Activated naive CD8-positive, alpha-beta T cell treated with anti-CD3 and anti-CD28 coated beads, Interleukin-2, amount 50 U/mL, for 24 hours (primary cell): ENCODE data around the gene CELA1.
A peak's percentile ranks its signal among the peaks of the same experiment; 100 is the strongest.
"Not testable (repeated sequence)": the region's sequence is repeated elsewhere in the genome, so short reads cannot be mapped to it uniquely, and the experiment has no call there.

Experiments used
- ATAC-seq: fragments of 150-1000 bp; cut with Tn5 transposase; one replicate; pipeline ENCODE4 v1.10.0; 2021
- DNase-seq: peaks from one replicate; pipeline ENCODE4 v3.0.0; 2021
- H3K27ac Mint-ChIP-seq: one replicate; pipeline ENCODE4 v1.8.0; 2021; ENCODE audit warnings: mild to moderate bottlenecking, mixed read lengths
- H3K27me3 Mint-ChIP-seq: one replicate; pipeline ENCODE4 v1.8.0; 2021; ENCODE audit warnings: mixed read lengths
- H3K36me3 Mint-ChIP-seq: one replicate; pipeline ENCODE4 v1.8.0; 2021; ENCODE audit warnings: low read depth, mixed read lengths
- H3K4me1 Mint-ChIP-seq: one replicate; pipeline ENCODE4 v1.8.0; 2021; ENCODE audit warnings: mixed read lengths
- H3K4me3 Mint-ChIP-seq: one replicate; pipeline ENCODE4 v1.8.0; 2021; ENCODE audit warnings: mild to moderate bottlenecking, moderate library complexity, mixed read lengths
- H3K9me3 Mint-ChIP-seq: one replicate; pipeline ENCODE4 v1.8.0; 2021; ENCODE audit warnings: mixed read lengths

The CELA1 gene

DNA sequence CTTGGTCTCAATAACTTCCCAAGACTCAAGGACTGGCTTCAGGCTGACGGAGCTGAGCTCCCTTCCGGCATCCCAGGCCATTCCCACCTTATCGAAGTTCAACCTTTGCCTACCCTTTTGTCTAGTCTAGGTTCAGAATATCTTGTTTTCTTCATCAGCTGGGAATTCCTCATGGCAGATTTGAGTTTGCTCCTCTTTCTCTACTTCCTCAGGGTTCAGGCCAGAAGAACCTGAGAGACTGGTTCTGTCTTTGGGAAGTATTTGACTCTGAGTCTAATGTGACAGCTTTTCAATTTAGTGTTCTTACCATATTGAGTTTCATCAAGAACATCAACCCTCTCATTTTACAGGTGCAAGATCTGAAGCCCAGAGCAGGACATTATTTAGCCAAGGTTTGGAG, 24.6 kb downstream of the CELA1 start:
- Mint-ChIP-seq H3K4me1 (peaks cover 77% of the 10 kb centered on the region), H3K36me3 (peaks cover 32% of the 10 kb centered on the region), H3K27me3 (no peaks in the 10 kb centered on the region), H3K27ac (peak overlapping the region; percentile 98), H3K4me3 (peak overlapping the region; percentile 94), H3K9me3 (no peaks in the 10 kb centered on the region)
- no peak for DNase-seq
- no peak for ATAC-seq

- H3K27ac Mint-ChIP-seq = peak overlapping the region; percentile 98
- H3K36me3 Mint-ChIP-seq = peaks cover 34% of the 10 kb centered on the region
- H3K4me3 Mint-ChIP-seq = peak overlapping the region; percentile 94
- H3K9me3 Mint-ChIP-seq = no peaks in the 10 kb centered on the region
- ATAC-seq (no peak), DNase-seq (no peak)
- H3K4me1 Mint-ChIP-seq = peaks cover 72% of the 10 kb centered on the region
- H3K27me3 Mint-ChIP-seq = no peaks in the 10 kb centered on the region
These were observed 25.7 kb downstream of the CELA1 start for GRCh38 chr12:51320695-51321320.

GRCh38 chr12:51320311-51320694, 26.2 kb downstream of the CELA1 start:
- no peaks in the 10 kb centered on the region for H3K27me3 Mint-ChIP-seq
- no peak for ATAC-seq
- DNase-seq = no peak
- peaks cover 76% of the 10 kb centered on the region for H3K4me1 Mint-ChIP-seq
- H3K27ac Mint-ChIP-seq = peak overlapping the region; percentile 98
- H3K36me3 Mint-ChIP-seq = peaks cover 34% of the 10 kb centered on the region
- H3K9me3 Mint-ChIP-seq = no peaks in the 10 kb centered on the region
- no peak overlapping the region for H3K4me3 Mint-ChIP-seq

- DNase-seq (no peak), ATAC-seq (no peak)
- Mint-ChIP-seq H3K4me3 (peak overlapping the region; percentile 35), H3K9me3 (no peaks in the 10 kb centered on the region), H3K27ac (peak overlapping the region; percentile 71), H3K36me3 (peaks cover 34% of the 10 kb centered on the region), H3K4me1 (peaks cover 69% of the 10 kb centered on the region), H3K27me3 (no peaks in the 10 kb centered on the region)
These were observed 27.5 kb downstream of the CELA1 start for GRCh38 chr12:51318846-51319599.

DNA sequence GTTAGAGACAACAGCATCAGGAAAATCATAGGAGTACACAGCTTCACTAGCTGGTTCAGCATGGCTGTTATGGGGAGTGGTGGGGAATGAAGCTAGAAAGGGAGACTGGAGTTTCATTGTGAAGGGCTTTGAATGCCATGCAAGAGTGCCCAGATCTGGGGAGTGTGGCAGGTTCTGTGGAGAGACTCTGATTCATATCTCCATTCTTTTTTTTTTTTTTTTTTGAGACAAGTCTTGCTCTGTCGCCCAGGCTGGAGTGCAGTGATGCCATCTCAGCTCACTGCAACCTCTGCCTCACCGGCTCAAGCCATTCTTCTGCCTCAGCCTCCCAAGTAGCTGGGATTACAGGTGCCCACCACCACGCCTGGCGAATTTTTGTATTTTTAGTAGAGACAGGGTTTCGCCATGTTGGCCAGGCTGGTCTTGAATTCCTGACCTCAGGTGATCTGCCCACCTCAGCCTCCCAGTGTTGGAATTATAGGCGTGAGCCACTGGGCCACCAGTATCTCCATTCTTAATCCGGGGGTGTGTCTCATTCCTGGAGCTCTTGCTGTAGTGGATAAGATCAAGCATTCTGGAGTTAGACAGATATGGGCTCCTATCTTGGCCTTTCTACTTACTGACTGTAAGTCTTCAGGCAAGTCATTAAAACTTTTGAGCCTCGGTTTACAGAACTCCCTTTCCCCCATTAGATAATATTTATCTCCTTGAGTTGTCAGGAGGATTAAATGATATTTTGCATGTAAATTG, 28.2 kb downstream of the CELA1 start:
- H3K4me3 Mint-ChIP-seq, H3K27me3 Mint-ChIP-seq: not testable (repeated sequence)
- peaks cover 32% of the 10 kb centered on the region for H3K36me3 Mint-ChIP-seq

GRCh38 chr12:51311389-51311788, 35.1 kb downstream of the CELA1 start:
- ATAC-seq = no peak
- no peaks in the 10 kb centered on the region for H3K27me3 Mint-ChIP-seq
- no peak overlapping the region for H3K4me3 Mint-ChIP-seq
- peaks cover 52% of the 10 kb centered on the region for H3K4me1 Mint-ChIP-seq
- H3K36me3 Mint-ChIP-seq = peaks cover 28% of the 10 kb centered on the region
- no peaks in the 10 kb centered on the region for H3K9me3 Mint-ChIP-seq
- no peak for DNase-seq
- H3K27ac Mint-ChIP-seq = no peak overlapping the region

More for the DNA sequence above, 28.2 kb downstream of the CELA1 start:
- H3K27ac Mint-ChIP-seq = peak overlapping the region; percentile 74
- ATAC-seq, DNase-seq, H3K9me3 Mint-ChIP-seq: not testable (repeated sequence)
- H3K4me1 Mint-ChIP-seq = peaks cover 69% of the 10 kb centered on the region

GRCh38 chr12:51307655-51308593, 38.6 kb downstream of the CELA1 start:
- Mint-ChIP-seq H3K27ac (peak overlapping the region; percentile 23), H3K27me3 (no peaks in the 10 kb centered on the region), H3K4me3 (no peak overlapping the region), H3K9me3 (no peaks in the 10 kb centered on the region), H3K36me3 (peaks cover 39% of the 10 kb centered on the region), H3K4me1 (peaks cover 47% of the 10 kb centered on the region)
- ATAC-seq = no peak
- no peak for DNase-seq

- H3K27me3 Mint-ChIP-seq = no peaks in the 10 kb centered on the region
- H3K36me3 Mint-ChIP-seq = peaks cover 38% of the 10 kb centered on the region
- peaks cover 36% of the 10 kb centered on the region for H3K4me1 Mint-ChIP-seq
- no peak for DNase-seq
- no peak for ATAC-seq
- no peak overlapping the region for H3K4me3 Mint-ChIP-seq
- no peaks in the 10 kb centered on the region for H3K9me3 Mint-ChIP-seq
- no peak overlapping the region for H3K27ac Mint-ChIP-seq
These were observed 40.0 kb downstream of the CELA1 start for GRCh38 chr12:51306507-51306906.

DNA sequence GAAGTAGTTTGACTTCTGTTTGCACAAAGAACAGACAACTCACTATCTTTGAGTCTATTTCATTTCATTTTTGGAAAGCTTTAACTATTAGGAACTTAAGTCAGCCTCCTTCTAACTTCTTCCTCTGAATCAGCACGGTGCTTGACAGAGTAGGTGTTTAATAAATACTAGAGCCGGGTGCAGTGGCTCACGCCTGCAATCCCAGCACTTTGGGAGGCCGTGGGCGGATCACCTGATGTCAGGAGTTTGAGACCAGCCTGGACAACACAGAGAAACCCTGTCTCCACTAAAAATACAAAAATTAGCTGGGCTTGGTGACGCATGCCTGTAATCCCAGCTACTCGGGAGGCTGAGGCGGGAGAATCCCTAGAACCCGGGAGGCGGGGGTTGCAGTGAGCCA, 45.7 kb downstream of the CELA1 start:
- H3K27ac Mint-ChIP-seq, H3K4me3 Mint-ChIP-seq, H3K4me1 Mint-ChIP-seq, H3K27me3 Mint-ChIP-seq, ATAC-seq, H3K9me3 Mint-ChIP-seq, DNase-seq: not testable (repeated sequence)
- peaks cover 36% of the 10 kb centered on the region for H3K36me3 Mint-ChIP-seq

DNA sequence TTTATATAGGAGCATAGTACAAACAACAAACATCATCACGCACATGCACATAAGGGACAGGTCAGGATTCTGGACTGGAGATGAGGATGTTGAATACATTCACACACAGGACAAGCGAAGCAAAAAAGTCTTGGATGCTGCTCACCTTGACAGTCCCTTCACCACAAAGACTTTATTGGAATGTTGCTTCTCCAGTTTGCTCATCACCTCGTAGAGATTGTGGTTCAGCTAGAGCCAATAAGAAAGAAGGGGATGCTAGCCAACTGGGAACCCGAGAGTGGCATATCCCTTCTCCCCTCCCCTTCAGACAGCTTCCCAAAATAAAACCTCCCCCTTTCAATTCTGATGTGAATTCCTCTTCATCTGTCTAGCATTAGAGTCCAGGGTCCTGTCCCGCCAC, 50.8 kb downstream of the CELA1 start:
- H3K4me1 Mint-ChIP-seq = peaks cover 18% of the 10 kb centered on the region
- no peaks in the 10 kb centered on the region for H3K9me3 Mint-ChIP-seq
- H3K27me3 Mint-ChIP-seq = no peaks in the 10 kb centered on the region
- DNase-seq (no peak), ATAC-seq (no peak)
- no peak overlapping the region for H3K27ac Mint-ChIP-seq
- H3K36me3 Mint-ChIP-seq = peaks cover 32% of the 10 kb centered on the region
- no peak overlapping the region for H3K4me3 Mint-ChIP-seq

DNA sequence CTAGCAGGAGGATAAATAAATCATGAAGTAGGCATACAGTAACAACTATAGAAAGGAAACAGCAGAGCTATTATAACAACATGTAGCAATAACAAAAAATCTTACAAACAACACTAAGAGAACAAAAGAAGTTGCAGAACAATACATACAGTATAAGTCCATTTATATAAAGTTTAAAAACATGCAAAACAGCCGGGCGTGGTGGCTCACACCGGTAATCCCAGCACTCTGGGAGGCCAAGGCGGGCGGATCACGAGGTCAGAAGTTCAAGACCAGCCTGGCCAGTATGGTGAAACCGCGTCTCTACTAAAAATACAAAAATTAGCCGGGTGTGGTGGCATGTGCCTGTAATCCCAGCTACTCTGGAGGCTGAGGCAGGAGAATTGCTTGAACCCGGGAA, 52.4 kb downstream of the CELA1 start:
- H3K9me3 Mint-ChIP-seq, ATAC-seq: not testable (repeated sequence)
- peaks cover 34% of the 10 kb centered on the region for H3K36me3 Mint-ChIP-seq

GRCh38 chr12:51293696-51294095, 52.8 kb downstream of the CELA1 start:
- no peak overlapping the region for H3K4me3 Mint-ChIP-seq
- H3K27ac Mint-ChIP-seq = peak overlapping the region; percentile 64
- H3K36me3 Mint-ChIP-seq = peaks cover 35% of the 10 kb centered on the region
- DNase-seq (no peak), ATAC-seq (peak; percentile 97)
- H3K9me3 Mint-ChIP-seq = no peaks in the 10 kb centered on the region
- H3K27me3 Mint-ChIP-seq = no peaks in the 10 kb centered on the region
- H3K4me1 Mint-ChIP-seq = peaks cover 26% of the 10 kb centered on the region

More for the DNA sequence above, 52.4 kb downstream of the CELA1 start:
- H3K27me3 Mint-ChIP-seq, DNase-seq, H3K4me3 Mint-ChIP-seq: not testable (repeated sequence)
- Mint-ChIP-seq H3K27ac (peak overlapping the region; percentile 64), H3K4me1 (peaks cover 25% of the 10 kb centered on the region)

- DNase-seq, H3K27me3 Mint-ChIP-seq, H3K9me3 Mint-ChIP-seq, H3K4me3 Mint-ChIP-seq: not testable (repeated sequence)
- Mint-ChIP-seq H3K4me1 (peaks cover 26% of the 10 kb centered on the region), H3K36me3 (peaks cover 36% of the 10 kb centered on the region), H3K27ac (peak overlapping the region; percentile 32)
- ATAC-seq = peak; percentile 16
These were observed 54.6 kb downstream of the CELA1 start for GRCh38 chr12:51291603-51292513.
